DND-41 (cell line): ENCODE data around the gene TBXA2R.
"Not testable (repeated sequence)": the region's sequence is repeated elsewhere in the genome, so short reads cannot be mapped to it uniquely, and the experiment has no call there.

ENCODE experiments used
- ATAC-seq: fragments of 200-7000 bp; cut with Tn5 transposase; 3 replicates; pipeline ENCODE4 v1.9.1; 2021; ENCODE audit warnings: low read depth; ENCODE audit not compliant: insufficient read depth
- DNase-seq: peaks from one replicate; pipeline ENCODE4 v3.0.0-alpha.2; 2020
- H2AFZ ChIP-seq: 2 replicates; pipeline ENCODE4 v1.6.0; 2012; ENCODE audit warnings: low read depth, low read length
- H3K27ac ChIP-seq: 2 replicates; pipeline ENCODE4 v1.5.1; 2012; ENCODE audit warnings: low read length, inconsistent platforms
- H3K27me3 ChIP-seq: fragments of 200-600 bp; sonication (generic); 2 replicates; pipeline ENCODE4 v1.6.0; 2012; ENCODE audit warnings: low read length, mild to moderate bottlenecking, inconsistent platforms; ENCODE audit not compliant: insufficient read depth, poor library complexity
- H3K36me3 ChIP-seq: 2 replicates; pipeline ENCODE4 v1.5.1; 2012; ENCODE audit warnings: low read length, inconsistent platforms; ENCODE audit not compliant: insufficient read depth
- H3K4me1 ChIP-seq: 2 replicates; pipeline ENCODE4 v1.5.1; 2012; ENCODE audit warnings: mild to moderate bottlenecking, low read length; ENCODE audit not compliant: insufficient read depth
- H3K4me2 ChIP-seq: 2 replicates; pipeline ENCODE4 v1.6.0; 2012; ENCODE audit warnings: mild to moderate bottlenecking, moderate library complexity, low read length, inconsistent platforms; ENCODE audit not compliant: insufficient read depth
- H3K4me3 ChIP-seq, 2 experiments: fragments of 200-600 bp in 1 of 2; shearing (Covaris generic) in 1 of 2; 2 replicates each; pipeline ENCODE4 v1.5.1; 2012 to 2016; ENCODE audit warnings: inconsistent platforms in 2 of 2, low read length in 2 of 2, mild to moderate bottlenecking in 2 of 2, low read depth in 1 of 2, moderate library complexity in 1 of 2
- H3K79me2 ChIP-seq: 2 replicates; pipeline ENCODE4 v1.6.0; 2012; ENCODE audit warnings: low read length, inconsistent platforms; ENCODE audit not compliant: insufficient read depth
- H3K9ac ChIP-seq: 2 replicates; pipeline ENCODE4 v1.6.0; 2012; ENCODE audit warnings: low read depth, mild to moderate bottlenecking, inconsistent platforms, low read length, moderate library complexity
- H3K9me3 ChIP-seq: 2 replicates; pipeline ENCODE4 v1.5.1; 2012; ENCODE audit warnings: low read length, moderate library complexity, mild to moderate bottlenecking, inconsistent platforms; ENCODE audit not compliant: insufficient read depth, severe bottlenecking
- H4K20me1 ChIP-seq: 2 replicates; pipeline ENCODE4 v1.6.0; 2012; ENCODE audit warnings: low read length; ENCODE audit not compliant: insufficient read depth
- CTCF ChIP-seq: IDR thresholded peaks from 2 replicates; pipeline ENCODE4 v1.5.1; 2012; ENCODE audit warnings: borderline replicate concordance, low read length, moderate library complexity, mild to moderate bottlenecking; ENCODE audit not compliant: poor library complexity, severe bottlenecking; ENCODE audit errors: extremely low read depth
- EZH2 ChIP-seq: IDR thresholded peaks from 3 replicates; pipeline ENCODE4 v1.6.1; 2012; ENCODE audit warnings: borderline replicate concordance, low read depth, mild to moderate bottlenecking, moderate library complexity, low read length, inconsistent platforms; ENCODE audit not compliant: severe bottlenecking

The TBXA2R gene

GRCh38 chr19:3632739-3633558, 26.3 kb upstream of the TBXA2R start:
- no peak overlapping the region for H3K9ac ChIP-seq
- ATAC-seq (no peak; the same call in 2 of the 3 replicates), DNase-seq (no peak)
- H2AFZ ChIP-seq, result no peak overlapping the region
- H3K4me2 ChIP-seq, result no peak overlapping the region
- peaks cover 22% of the 10 kb centered on the region for H3K36me3 ChIP-seq
- no peaks in the 10 kb centered on the region for H3K79me2 ChIP-seq
- H3K4me1 ChIP-seq, result no peaks in the 10 kb centered on the region
- H3K27ac ChIP-seq, result no peak overlapping the region
- H3K9me3 ChIP-seq, result no peaks in the 10 kb centered on the region
- no peak overlapping the region for H3K4me3 ChIP-seq
- H3K27me3 ChIP-seq, result no peaks in the 10 kb centered on the region
- H4K20me1 ChIP-seq, result peaks cover 3% of the 10 kb centered on the region; the same call in 1 of the 2 replicates
- TF ChIP-seq CTCF (no peak), EZH2 (no peak)

DNA sequence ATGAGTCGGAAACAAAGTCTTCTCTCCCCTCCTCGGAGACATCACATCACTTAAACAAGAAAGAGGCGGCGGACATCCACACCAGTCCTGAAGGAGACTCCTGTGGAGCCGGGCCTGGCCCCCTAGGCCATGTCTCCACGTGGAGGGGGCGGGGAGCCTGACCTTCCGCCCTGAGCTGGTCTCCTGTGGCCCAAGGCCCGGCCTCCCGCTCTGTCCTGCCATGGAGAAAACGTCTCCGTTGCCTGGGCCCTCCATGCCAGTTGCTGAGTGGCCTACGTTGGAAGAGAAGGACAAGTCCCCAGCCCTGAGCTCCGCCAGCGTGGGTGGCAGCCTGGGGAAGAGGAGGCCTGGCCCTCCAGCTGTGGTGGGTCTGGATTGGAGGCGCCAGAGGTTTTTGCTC, 25.4 kb upstream of the TBXA2R start:
- no peak overlapping the region for H2AFZ ChIP-seq
- ATAC-seq (no peak), DNase-seq (no peak)
- no peaks in the 10 kb centered on the region for H3K79me2 ChIP-seq
- H3K4me1 ChIP-seq, result peaks cover 4% of the 10 kb centered on the region
- H3K9me3 ChIP-seq, result no peaks in the 10 kb centered on the region
- H3K27me3 ChIP-seq, result no peaks in the 10 kb centered on the region
- no peak overlapping the region for H3K4me3 ChIP-seq
- no peak overlapping the region for H3K4me2 ChIP-seq
- peaks cover 22% of the 10 kb centered on the region for H3K36me3 ChIP-seq
- no peak overlapping the region for H3K9ac ChIP-seq
- TF ChIP-seq CTCF (no peak), EZH2 (no peak)
- H4K20me1 ChIP-seq, result peaks cover 3% of the 10 kb centered on the region; the same call in 1 of the 2 replicates
- no peak overlapping the region for H3K27ac ChIP-seq

DNA sequence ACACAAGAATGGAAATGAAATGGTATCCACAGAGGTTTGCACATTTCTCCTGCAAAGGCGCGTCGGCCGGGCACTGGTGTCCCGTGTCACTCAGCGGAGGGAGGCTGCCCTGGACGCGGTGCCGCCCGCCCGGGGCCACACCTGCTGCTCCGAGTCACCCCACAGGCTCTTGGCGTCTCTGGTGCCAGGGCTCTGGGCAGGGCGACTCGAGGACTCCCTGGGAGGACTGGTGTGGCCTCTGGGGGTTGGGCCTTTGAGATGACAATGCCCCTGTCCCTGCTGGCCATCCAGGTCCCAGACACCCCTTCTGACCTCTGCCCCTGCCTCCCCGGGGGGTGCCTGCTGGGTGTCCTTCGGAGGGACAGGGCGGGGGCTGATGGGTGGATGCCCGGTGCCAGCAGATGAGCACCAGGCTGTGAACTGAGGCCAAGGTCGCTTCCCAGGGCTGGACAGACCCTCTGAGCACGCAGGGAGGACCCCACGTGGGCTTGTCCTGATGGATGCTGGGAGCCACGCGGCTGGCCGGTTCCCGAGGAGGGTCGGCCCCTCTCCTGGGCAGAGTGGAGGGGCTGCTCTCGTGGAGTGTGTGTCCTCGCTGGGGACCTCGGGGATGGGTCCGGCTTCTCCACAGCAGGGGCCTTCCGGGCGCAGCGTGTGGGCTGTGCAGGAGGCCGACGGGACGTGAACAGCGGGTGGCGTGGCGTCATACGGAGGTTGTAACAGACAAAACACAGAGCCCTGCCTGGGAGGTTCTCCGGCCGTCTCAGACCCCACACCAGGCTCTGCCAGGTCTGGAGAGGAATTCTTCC, 24.6 kb upstream of the TBXA2R start:
- Histone ChIP-seq H3K27ac (no peak overlapping the region), H3K79me2 (peaks cover 4% of the 10 kb centered on the region), H2AFZ (no peak overlapping the region), H3K9ac (no peak overlapping the region), H3K4me2 (no peak overlapping the region), H3K27me3 (no peaks in the 10 kb centered on the region), H4K20me1 (peaks cover 6% of the 10 kb centered on the region; the same call in 1 of the 2 replicates), H3K9me3 (no peaks in the 10 kb centered on the region), H3K4me1 (peaks cover 8% of the 10 kb centered on the region), H3K36me3 (peaks cover 19% of the 10 kb centered on the region), H3K4me3 (no peak overlapping the region)
- TF ChIP-seq EZH2, result no peak
- TF ChIP-seq CTCF, result no peak
- DNase-seq (no peak), ATAC-seq (no peak)

- Histone ChIP-seq H3K36me3 (peaks cover 27% of the 10 kb centered on the region), H3K4me1 (peaks cover 33% of the 10 kb centered on the region), H4K20me1 (peaks cover 24% of the 10 kb centered on the region), H3K79me2 (peaks cover 29% of the 10 kb centered on the region)
- H3K27ac ChIP-seq, H2AFZ ChIP-seq, H3K9ac ChIP-seq, DNase-seq, ATAC-seq, H3K27me3 ChIP-seq, H3K4me3 ChIP-seq, H3K9me3 ChIP-seq, H3K4me2 ChIP-seq: not testable (repeated sequence)
Measured at GRCh38 chr19:3628766-3629165, 22.1 kb upstream of the TBXA2R start.
